Myocyte (in vitro differentiated cells): Measurements from ENCODE around the gene ARHGAP24. TPM values are rescaled to one million over a fixed set of nuclear protein-coding genes. Genes with fewer than 3 reads are reported as not detected.

ENCODE experiments used
- DNase-seq: peaks from one replicate; pipeline ENCODE4 v3.0.0-alpha.2; 2012; ENCODE audit warnings: low read depth
- total RNA-seq: library from RNA; depleted of rRNA; stranded (reverse); fragments of >200 nt; gene quantifications from 2 replicates; pipeline ENCODE4 v1.2.3, GENCODE V29; 2014

The ARHGAP24 gene
- total RNA-seq, 1 donor from 2014 or later = 62.4 TPM

- no peak for DNase-seq
Observed at GRCh38 chr4:85688055-85688740, 213.2 kb downstream of the ARHGAP24 start.

DNA sequence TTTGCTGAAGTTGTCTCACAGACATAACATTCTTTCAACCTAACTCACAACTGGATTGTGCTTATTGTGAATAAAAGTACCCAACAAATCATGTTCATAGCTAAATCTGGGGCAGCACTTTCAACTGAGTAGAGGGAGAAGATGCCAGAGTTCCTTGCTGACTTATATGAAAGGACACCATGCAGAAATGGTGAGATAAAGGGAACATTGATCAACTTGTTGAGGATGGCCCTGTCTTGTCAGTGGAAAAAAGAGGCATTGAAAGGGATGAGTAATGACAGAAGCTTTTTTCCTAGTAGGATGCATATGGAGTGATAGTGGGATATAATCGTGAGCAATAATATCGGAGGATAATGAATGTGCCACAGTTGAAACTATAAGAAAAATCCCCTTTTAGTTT is 221.7 kb downstream of the ARHGAP24 start:
- DNase-seq = no peak

DNA sequence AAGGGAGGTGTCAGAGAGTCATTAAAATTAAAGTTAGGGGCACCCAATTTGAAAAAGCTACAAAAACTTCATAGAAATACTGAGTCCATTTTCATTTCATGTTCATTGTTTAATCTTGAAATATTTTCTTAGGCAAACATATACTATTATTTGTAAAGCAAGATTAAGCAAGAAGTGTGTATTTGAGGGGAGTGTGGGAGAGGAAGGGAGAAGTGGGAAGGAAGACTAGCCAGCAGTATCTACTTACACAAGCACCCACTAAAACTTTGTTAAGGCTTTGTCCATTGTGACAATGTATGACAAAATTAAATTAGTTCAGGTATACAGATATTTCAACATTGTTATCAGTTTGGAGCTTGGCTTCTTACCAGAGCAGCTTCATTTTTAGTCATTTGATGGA is 222.9 kb downstream of the ARHGAP24 start:
- DNase-seq = no peak

- DNase-seq = peak; percentile 47
Observed at GRCh38 chr4:85700362-85700761, 225.4 kb downstream of the ARHGAP24 start.

DNA sequence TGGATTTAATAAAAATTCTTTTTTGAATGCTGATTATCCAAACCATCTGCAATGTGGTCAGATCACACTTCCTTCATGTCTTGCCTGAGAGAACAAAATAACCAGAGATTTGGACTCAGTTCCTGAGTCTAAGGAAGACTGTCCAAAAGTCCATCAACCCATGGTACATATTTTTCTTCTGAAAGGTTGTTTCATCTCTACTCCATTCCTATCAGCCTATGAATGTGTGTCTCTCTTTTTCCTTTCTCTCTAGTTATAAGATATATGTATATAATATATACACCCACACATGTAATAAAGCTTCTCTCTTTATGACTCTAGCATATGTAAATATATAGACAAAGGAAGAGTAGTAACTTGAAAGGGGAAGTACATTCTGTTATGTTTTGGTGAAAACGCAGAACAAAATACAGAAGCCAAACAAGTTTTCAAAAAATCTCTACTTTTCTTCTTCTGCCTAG is 226.9 kb downstream of the ARHGAP24 start:
- no peak for DNase-seq

GRCh38 chr4:85703096-85703495 is 228.1 kb downstream of the ARHGAP24 start:
- DNase-seq = no peak

GRCh38 chr4:85707611-85708010 is 232.7 kb downstream of the ARHGAP24 start:
- DNase-seq = peak; percentile 48

DNA sequence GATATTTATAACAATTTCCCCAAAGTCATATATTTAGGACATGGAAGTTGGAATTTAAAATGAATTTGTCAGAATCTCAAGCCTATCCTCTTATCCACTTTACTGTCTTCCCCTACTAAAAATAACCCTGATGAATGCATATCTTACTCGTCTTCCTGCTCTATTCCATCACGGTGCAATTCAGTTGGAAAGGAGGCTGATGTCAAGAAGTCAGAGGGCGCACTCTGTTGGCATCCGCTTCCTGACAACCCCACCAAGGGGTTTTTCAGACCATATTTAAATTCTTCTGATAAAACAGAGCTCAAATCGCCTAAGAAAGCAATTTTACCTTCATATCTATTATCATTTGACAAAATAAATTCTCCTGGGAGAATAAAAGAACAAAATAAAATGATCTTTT is 233.5 kb downstream of the ARHGAP24 start:
- DNase-seq = peak; percentile 29

DNA sequence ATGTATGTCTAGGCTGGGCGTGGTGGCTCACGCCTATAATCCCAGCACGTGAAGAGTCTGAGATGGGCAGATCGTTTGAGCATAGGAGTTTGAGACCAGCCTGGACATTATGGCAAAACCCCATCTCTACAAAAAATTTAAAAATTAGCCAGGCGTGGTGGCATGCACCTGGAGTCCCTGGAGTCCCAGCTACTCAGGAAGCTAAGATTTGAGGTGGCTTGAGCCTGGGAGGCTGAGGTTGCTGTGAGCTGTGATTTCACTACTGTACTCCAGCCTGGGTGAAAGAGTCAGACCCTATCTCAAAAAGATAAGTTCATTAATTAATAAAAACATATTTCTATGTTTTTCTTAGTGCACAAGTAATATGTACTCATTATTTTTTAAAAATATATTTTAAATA is 238.1 kb downstream of the ARHGAP24 start:
- DNase-seq = no peak

DNA sequence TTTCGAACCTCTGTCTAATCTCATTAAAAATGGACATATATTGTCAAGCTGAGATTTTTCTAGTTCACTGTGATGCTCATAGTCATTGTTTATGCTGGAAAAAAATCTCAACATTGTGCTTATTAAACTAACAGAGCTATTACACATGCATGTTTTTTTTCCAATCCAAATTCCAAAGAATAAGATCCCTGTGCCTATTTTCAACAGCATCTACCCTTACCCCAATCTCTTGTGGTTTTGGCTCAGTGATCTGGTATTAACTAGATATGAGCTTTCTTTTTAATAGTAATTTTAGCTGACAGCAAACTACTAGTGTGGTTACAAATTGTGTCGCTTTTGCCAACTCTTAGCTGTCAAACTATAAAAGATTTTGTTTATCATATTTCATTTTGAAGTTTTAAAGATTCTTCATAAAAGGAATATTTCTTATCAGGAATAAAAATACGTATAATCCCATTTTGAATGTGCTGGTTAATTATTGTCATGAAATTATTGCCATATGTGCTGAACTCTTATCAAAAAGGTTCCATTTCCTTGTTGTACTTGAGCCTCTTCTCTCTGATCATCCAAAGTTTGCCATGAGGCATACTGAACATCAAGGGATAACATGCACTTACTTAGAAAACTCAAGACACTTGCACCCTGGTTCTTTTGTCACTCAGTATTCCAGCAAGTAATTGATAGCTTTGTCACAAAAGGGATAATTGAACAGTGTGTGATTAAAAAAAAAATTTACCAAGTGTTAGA is 241.2 kb downstream of the ARHGAP24 start:
- DNase-seq = peak; percentile 65

DNA sequence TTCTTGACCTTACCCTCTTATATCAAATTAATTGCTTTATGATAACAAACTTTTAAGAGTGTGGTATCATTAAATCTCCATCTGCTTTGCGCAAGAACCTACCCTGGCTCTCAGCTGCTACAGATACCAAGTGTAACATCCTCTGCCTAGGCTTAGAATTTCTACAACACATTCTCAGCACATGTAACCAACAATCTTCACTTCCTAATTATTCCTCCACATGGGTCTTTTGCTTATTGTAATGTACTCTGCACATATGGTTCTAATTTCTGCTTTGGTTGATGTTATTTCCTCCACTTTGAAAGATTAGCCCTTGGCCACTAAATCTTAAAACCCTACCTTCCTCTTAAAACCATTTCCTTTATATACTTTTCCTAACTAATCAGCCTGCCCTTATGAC is 242.4 kb downstream of the ARHGAP24 start:
- DNase-seq = no peak

- no peak for DNase-seq
Observed at GRCh38 chr4:85717847-85718246, 242.9 kb downstream of the ARHGAP24 start.

GRCh38 chr4:85720735-85721134 is 245.8 kb downstream of the ARHGAP24 start:
- DNase-seq = peak; percentile 63

DNA sequence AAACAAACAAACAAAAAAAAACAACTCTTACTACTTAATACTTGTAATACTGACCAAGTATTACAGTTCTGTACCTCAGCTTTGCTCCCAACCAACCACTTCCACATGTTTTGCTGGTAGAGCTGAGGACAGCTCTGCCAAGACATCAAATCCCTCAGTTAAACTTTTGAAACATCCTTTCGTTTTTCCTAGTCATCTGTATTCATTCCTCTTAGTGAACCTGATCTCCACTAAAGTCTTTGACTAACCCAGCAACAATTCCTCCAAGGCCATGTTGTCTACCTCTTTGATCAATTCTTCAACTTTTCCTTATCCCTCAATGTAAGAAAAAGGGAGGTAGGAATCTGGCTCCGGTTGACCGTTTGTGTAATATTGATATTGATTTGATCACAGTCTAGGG is 247.5 kb downstream of the ARHGAP24 start:
- no peak for DNase-seq

DNA sequence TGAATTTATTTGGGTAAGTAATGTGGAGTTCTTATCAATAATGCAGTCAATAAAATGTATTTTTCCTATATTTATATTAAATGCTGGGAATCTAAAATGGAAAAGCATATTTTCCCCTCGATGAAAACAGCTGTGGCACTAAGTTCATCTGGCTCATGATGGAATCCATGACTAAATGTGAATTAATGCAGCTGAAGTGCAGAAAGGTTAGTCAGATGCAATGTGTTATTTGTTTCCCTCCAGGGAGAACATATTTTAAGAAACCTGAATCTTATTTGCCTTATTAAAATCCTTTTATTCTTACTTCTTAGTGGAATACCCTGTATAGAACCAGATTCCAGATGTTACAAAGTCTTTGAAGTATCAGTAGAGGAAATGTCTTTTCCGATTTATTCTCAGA is 247.9 kb downstream of the ARHGAP24 start:
- no peak for DNase-seq

GRCh38 chr4:85724791-85725563 is 250.0 kb downstream of the ARHGAP24 start:
- peak; percentile 38 for DNase-seq

DNA sequence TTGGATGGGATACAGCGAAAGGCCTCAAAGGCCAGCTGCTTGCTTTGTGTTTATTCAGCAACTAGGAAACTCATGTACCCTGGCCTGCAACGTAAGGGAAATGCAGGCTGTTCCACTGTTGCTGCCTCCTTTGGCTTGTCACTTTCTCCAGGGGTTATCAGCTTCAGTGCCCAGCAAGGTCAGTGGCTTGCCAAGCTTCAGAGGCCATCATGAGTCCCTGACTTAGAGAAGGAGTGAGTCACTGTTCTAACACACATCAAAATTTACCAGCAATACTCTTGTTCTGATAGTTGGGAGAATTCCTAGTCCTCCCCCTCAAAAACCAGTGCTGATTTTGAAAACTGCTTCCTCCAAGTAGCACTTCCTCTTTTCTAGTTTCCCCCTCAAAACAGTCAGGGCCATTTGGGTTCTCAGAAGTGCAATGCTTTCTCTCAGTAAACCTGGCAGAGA is 250.8 kb downstream of the ARHGAP24 start:
- no peak for DNase-seq

GRCh38 chr4:85726555-85726954 is 251.6 kb downstream of the ARHGAP24 start:
- no peak for DNase-seq

DNA sequence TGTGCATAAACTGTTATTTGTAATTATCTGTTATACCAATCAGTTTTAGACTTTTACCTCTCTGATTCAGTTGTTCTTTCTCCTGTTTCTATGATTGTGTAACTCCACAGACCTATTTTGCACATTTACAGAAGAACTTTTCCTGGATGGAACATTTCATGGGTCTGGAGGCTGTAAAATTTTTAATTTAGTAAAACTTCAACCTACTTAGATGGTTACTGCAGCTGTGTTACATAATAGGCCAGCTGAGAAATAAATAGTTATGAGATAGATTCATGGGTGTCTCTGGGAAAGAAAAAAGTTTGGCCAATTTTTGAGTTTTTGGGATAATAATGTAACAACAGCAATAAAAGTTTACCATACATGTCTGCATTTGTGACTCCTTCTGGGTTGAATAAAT is 253.5 kb downstream of the ARHGAP24 start:
- DNase-seq = no peak

DNA sequence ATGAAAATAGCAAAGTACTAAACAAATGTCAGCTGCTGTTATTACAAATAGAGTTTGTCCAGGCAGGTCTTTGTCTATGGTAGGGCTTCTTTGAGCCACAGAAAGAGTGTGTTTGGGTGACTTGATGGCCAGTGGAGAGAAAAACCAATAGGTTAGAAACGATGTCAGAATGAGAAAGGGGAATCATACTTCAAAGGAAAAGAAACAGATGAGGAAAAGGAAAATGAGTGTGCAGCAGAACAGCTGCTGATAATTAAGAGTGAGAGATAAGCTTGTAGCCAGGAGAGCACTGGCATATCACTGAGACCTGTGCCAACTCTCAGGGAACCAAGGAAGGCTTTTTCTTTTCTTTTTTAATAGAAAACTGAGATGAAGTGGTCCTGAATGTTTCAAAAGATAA is 257.2 kb downstream of the ARHGAP24 start:
- no peak for DNase-seq

- no peak for DNase-seq
Observed at GRCh38 chr4:85733798-85734197, 258.8 kb downstream of the ARHGAP24 start.

GRCh38 chr4:85734424-85734831 is 259.5 kb downstream of the ARHGAP24 start:
- peak; percentile 43 for DNase-seq
